ENCODE data around the gene S100A13.

S100A13 gene

DNA sequence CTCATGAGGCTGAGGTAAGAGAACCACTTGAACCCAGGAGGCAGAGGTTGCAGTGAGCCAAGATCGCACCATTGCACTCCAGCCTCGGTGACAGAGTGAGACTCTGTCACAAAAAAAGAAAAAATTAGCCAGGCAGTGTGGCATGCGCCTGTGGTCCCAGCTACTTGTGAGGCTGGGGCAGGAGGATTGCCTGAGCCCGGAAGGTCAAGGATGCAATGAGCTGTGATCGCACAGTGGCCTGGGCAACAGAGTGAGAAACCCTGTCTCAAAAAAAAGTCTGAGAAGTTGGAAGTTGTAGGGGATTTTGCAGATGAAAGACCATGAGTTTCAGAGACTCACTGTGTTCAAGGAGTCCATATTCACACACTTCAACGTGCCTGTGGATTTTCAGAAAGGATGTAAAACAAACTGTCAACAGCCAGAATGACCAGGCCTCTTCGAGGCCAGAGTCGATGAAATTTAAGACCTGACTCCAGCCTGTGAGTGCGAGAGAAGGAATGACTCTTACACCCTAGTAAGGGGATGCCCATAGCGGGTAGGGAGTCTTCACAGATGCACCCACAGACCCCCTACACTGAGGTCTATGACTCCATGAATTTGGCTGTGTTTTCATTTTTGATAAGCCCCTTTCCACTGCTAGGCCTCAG, 2.2 kb downstream of the S100A13 start:
- no peak for DNase-seq

DNA sequence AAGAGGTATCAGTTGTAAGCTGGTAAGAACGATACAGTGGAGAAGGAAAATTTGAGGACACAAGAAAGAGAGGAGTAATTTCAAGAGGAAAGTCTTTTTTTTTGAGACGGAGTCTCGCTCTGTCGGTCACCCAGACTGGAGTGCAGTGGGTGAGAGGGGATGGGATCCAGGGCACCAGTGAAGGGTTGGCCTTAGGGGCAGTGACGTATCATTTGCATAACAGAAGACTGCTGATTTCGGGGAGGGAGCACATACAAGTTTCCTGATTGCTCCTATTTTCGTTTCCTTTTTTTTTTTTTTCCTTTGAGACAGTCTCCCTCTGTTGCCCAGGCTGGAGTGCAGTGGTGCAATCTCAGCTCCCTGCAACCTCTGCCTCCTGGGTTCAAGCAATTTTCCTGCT, 4.2 kb downstream of the S100A13 start:
- no peak for DNase-seq

DNA sequence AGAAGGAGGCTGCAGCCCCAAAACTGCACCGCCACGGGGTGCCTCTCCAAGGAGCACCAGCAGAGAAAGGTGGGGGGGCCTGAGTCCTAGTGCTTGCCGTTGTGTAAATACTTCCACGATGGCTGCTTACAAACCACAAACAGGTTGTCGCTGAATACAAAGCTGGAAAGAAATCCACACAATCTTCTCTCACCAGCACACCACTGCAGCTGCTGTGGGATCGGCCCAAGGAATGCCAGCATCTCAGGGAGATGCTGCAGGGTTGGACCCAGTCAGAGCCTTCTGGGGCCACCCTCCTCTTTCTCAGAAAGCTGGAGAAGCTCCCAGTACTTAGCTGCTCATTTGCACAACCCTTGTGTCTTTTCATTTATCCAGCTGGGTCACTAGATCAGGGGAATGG, 8.1 kb downstream of the S100A13 start:
- no peak for DNase-seq

DNA sequence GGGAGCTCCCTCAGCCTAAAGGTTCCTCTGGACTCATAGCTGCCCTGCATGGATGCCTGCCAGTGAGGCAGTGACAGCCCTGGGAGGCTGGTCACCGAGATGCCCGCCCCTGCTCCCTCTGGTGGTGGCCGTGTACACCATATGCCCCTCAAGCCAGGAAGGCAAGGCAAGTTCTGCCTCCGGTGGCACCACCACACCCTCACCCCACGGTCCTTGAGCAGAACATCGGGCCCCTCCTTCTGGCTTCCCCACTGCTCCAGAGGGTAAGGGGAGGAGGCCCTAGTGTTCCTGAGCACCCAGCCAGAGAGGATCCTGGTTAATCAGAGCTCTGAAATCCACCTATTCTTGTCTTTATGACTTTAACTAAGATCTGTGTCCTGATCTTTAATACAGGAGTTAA, 9.6 kb downstream of the S100A13 start:
- peak; percentile 45 for DNase-seq

DNA sequence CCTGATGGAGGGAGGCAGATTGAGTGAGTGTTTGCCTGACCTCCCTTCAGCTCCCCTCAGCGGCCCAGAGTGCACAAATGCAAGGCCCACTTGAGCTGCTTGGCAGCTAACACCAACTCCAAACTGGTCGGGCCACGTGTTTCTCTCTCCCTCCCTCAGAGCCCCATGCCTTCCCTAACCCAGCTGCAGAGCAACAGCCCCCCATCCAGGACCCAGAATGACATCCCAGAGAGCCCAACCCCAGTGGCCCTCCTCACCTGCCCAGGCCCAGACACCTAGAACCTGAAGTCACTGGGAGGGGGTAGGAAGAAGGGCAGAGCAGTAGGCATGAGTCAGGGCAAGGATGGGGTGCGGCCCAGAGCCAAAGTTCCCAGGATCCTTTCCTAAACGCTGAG, 10.4 kb downstream of the S100A13 start:
- no peak for DNase-seq

DNA sequence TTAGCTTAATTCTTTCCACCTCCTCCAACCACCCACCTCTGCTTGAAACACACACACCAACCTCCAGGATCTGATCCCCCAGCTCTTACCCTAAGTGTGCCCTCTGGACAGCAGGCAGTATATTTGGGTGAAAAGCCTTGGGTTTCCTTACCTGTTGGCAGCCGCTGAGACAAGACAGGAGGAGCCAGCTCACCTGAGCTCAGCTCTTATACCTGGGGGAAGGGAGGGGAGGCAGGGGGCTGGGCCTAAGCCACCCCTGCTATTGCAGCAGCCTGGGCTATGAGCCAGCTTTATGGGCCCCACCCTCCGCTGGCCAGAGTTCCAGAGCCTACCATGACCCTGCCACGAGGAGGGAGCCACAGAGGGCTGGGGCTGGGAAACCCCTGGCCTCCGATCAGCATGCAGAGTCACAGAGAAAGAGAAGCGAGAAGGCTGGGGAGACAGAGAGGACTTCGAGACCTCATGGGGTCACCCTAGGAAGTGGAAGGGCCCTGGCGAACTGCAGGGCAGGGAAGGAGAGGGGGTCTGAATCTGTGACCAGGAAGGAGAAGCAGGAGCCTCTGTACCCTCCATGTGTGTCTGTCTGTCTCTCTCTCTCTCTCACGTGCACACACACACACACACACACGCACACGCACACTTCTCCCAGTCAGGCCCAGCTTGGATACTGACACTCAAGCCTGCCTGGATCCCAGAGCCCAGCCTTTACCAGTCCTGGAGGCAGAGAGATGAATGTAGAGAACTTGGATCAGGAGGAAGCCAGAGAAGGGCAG, 11.0 kb downstream of the S100A13 start, which contains the start of gene S100A14:
Gene S100A14, minus strand, starts transcription at position 182 of the 773 bp plus-strand sequence. CDS start 467 bp downstream, outside the sequence.
- no peak for DNase-seq

DNA sequence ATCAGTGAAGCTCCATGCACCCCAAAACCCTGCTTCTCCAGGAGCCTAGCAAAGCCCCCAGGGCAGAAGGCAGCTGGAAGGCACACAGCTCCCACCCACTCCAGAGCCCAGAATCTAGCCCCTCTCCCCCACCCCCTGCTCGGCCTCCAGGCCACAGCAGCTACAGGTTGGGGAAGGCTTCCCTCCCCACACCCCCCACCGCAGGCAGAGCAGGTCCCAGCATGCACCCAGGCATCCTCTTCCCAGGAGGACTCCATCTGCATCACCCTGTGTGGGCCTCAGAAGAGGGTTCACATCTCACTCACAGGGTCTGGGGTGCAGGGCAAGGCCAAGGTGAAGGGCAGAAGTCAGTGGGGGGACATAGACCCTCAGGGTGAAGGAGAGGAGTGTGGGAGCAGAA, 11.9 kb downstream of the S100A13 start:
- no peak for DNase-seq

DNA sequence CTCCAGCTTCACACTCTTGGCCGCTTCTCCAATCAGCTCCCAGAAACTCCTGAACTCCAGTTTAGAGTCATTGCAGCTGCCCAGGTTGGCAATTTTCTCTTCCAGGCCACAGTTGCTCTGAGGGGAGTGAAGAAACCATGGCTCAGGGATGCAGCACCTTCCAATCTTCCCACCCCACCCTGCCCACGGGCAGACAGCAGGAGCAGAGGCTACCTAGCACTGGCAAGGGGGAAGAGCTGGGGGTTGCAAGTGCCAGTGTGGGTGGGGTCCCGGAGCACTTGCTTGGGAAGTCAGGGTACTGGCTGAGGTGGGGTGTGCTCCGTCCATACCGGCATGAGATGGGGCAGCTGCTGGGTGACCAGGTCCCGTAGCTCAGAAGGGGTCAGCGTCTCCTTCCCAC, 12.4 kb downstream of the S100A13 start:
- no peak for DNase-seq

DNA sequence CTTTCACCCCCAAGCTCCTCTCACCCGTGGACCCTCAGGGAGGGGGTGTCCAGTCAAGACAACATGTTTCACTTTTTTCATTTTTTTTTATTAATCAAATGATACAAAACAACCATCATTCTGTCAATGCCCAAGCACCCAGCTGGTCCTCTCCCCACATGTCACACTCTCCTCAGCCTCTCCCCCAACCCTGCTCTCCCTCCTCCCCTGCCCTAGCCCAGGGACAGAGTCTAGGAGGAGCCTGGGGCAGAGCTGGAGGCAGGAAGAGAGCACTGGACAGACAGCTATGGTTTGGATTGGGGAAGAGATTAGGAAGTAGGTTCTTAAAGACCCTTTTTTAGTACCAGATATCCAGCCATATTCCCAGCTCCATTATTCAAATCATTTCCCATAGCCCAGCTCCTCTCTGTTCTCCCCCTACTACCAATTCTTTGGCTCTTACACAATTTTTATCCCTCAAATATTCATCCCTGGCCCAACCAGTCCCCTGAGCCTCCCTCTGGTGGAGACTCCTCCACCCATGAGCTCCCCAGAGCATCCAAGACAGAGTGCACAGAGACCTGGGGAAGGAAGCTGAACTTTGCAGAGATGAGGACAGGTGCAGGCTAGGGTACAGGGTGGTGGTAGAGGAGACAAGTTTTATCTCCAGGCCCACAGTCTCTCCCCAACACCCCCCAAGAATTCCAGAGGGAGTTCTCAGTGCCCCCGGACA, 13.0 kb downstream of the S100A13 start:
- no peak for DNase-seq

DNA sequence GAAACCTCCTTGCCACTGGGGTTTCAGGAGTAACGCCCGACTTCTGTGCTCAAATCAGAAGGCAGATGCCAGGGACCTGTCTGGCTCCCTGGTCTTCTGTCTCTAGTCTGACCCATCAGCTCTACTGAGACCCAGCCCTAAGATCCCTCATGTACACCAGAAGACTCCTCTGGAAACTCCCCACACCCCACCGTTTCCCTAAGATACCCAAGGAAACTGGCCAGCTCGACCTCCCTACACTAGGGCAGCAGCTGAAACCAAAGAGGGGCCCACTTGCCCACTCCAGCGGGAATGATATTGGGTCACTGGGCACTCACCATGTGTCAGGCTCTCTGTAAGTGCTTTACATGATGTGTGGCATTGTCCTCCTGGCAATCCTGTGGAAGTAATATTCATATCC, 13.9 kb downstream of the S100A13 start:
- DNase-seq: no peak

DNA sequence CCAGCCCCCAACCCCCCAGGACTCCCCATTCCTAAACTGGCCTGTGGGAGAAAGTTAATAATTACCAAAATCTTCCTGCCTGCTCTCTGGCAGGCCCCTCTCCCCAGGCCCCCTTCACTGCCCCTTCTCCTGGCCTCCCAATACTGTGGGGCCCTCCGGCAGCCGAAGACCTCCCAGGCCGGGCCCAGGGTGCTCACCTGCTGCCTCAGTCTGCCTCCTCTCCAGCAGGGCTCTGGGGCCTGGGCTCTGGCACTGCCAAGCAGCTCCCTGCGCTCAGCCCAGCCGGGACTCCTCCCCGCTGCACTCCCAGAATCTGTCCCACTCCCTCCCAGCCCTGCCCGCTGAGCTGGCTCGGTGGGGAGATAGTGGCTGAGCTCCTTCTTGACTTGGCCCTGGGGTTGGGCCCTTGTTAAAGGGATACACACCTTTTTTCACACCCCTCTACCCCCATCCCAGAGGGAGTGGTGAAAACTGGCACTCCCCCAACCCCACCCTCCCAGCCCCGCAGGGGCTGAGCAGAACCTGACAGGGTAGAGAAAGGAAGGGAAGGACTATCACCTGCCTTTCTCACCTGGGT, 14.5 kb downstream of the S100A13 start, which contains the start of gene S100A16:
Gene S100A16, minus strand, starts transcription at position 383 of the 577 bp plus-strand sequence. CDS start 4,986 bp downstream, outside the sequence.
- DNase-seq: no peak

DNA sequence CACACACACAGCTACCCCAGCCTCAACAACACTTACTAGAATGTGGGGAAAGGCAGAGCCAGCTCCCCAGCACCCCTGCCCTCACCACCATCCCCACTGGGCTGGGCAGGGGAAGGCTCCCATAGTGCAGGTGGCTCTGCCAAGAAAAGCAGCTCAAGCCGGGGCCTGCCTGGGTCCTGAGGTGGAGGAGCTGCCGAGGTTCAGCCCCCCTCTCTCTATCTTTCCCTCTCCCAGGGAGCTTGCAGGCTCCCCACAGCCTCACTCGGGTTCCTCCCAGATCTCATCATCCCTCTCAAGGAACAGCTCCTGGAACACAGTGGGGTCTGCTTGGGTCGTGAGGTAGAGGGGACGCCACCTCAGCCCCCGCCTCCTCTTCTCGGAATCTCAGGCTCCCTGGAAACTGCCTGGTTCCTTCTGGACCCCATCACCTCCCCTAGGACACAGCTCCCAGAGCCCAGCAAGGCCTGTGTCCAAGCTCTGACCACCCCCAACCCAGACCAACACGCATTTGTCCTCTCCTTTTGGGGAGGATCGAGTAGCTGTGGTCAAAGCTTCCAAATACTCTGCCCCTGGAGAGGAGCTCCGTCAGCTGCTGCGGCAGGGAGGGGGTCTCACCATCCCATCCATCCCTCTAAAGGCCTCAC, 15.1 kb downstream of the S100A13 start:
- DNase-seq: no peak

DNA sequence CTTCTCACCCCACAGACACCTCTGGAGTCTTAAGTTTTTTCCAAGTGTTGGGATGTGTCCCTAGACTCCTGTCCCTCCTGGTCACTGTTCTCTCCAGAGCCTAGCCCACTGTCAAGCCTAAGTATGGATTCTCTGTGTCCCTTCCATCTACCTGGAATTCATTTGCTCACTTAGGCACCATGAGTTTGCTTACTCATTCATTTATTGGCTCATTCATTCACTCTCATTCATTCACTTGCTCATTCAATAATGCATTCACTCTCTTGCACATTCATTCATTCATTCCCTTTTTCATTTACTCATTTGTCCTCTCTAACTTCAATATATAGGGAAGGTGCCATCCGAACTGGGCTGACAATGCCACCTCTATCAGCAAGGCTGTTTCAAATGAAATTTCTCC, 15.9 kb downstream of the S100A13 start:
- no peak for DNase-seq

DNA sequence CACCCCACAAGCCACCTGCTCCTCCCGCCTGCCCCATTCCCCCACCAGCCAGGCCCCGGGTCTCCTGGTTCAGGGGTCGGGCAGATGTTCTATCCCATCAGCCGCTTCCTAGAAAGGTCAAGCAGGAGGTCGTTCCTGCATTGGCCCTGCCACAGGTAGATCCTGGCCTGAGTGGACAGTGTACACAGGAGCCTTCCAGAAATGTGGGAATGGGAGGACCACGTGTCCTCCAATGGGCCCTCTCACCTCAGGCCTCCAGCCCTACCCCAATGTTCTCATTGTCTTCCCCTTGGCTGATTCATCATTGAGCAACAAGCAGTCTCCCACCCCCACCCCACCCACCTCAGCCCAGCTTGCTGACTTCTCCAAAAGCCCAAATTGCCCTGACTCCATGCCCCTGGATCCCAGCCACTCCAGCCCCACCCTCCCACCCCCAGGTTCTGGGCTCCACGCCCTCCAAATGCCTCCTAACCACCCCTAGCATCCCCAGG, 16.4 kb downstream of the S100A13 start:
- no peak for DNase-seq

DNA sequence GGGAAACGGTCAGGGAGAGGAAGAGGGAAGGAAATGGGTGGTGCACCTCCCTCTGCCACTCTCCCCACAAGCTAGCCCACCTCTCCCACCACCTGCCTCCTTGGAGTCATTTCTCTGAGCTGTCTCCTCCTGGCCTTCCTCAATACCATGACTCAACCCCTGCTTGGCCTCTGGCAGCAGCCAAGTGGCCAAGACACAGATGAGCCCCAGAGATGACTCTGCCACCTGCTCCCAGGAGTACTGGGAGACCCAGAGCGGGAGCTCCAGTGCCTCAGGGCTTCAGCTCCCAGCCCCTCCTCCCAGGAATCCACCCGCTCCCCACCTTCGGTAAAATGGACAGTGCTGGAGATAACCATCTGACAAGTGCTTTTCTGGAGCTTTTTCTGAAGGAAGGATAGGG, 17.0 kb downstream of the S100A13 start:
- no peak for DNase-seq

DNA sequence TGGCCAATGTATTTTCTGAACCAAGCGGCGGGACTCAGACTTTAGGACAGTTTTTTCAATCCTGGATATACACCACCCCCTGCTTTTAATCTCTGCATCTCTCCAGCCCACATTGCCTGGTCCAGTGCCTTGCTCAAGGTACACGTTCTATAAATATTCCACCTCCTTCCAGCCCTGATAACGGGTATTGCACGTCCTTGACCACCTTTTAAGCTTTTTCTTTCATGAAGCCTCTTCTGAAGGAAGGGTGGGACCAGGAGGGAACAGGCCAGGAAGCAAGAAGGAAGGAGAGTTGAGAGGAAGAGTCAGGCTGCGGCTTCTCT, 17.8 kb downstream of the S100A13 start:
- DNase-seq: no peak

DNA sequence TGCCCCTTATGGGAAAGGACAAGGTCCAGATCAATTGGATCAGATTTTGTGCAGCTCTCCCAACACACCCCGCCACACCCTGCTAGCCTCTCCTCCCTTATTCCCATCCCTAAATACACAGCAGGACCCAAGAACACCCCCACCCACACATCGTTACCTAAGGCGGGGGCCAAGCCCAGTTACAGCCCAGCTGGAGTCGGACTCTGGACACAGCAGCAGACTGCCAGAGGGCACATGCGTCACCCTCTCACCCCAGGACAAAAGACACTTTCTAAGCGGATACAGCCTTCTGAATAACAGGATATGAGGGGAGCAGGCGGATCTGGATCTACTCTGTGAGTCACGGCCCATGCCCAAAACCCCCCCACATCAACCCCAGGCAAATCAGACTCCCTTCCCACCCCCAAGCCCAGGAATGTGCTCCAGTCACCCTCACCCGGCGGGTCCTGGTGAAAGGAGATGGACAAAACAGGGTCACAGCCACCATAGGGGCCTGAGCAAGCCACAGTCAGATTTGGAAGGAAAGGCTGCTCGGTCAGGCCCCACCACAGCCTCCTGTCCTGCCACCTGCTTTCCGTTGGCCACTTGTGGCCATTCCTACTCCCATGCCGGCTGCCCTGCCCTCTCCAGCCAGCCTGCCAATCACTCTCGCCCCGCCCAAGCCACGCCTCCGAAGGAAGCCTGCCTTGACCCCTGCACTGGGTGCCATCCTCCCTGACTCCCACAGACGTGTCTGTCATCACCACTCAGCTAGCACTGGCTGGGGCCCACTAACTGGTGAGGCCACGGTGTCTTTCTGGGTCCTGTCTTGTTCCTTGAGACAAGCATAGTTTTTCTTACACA, 18.3 kb downstream of the S100A13 start:
- no peak for DNase-seq

DNA sequence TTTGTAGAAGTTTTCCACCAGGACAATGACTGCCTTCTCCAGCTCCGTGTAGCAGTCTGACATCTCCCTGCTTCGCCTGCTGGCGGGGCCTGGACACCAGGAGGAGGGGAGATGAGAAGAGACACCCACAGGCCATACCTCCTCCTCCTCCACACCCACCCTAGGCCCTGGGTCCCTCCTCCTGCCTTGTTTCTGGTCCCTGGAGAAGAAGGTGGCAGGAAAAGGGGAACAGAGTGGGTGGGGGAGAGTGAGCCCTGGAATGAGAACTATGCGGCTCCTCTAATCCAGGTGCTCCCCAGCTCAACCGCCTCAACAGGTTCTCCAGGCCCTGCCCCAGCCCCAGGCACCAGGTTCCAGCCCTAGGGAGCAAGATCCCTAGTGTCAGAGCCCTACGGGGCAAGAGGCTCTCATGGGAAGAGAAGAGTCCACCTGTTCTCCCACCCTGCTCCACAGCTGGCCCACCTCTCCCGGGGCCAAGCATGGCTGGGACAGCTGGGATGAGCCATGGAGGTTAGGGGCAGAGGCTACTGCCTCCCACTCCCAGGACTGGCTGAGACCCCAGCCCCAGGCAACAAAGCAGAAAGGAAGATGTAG, 19.1 kb downstream of the S100A13 start:
- DNase-seq: no peak

DNA sequence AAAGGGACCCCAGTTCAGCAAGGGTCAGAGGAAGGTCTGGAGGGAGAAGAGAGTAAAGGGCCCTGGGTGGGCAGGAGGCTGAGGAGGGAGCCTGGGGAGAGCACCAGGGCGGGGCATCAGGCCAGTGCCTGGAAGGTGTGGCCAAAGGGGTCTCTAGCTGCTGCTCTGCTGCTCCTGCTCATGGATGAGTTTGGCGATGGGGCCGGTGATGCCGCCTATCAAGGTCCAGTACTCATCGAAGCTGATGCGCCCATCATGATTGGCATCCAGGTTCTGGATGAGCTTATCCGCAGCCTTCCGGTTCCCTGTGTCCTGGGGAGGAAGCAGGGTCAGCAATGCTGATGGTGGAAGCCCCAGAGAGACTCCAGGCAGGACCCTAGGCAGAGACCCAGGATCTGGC, 19.9 kb downstream of the S100A13 start:
- no peak for DNase-seq

DNA sequence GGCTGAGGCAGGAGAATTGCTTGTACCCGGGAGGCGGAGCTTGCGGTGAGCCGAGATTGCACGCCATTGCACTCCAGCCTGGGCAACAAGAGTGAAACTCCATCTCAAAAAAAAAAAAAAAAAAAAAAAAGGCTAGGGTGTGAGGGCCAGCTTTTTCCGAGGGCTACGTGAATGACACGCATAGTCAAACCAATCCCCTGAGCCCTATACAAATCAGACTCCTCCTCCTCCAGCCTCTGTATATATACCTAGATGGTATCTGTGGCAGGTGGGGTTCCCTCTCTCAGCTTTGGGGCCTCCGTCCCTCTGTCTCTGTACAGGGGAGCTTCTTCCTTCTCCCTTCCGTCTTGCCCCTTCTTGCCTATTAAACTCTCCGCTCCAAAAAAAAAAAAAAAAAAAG, 21.1 kb downstream of the S100A13 start:
- DNase-seq: no peak

DNA sequence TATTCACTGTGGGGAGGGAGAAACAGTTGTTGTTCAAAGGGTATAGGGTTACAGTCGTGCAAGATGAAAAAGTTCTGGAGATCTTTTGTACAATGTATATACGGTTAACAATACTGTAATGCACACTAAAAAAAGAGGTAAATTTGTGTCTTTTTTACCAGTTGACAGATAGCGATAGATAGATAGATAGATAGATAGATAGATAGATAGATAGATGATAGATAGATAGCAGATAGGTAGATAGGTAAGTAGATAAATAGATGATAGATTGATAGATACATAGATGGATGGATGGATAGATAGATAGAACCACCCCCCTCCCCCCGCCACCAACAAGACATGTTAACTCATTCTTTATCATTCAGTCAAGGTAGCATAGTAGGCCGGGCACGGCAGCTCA, 24.6 kb downstream of the S100A13 start:
- no peak for DNase-seq
